DMS 273 (cell line): ENCODE data around the gene TRPM3.

Experiments used
- DNase-seq: peaks from one replicate; lab custom pipeline; 2025; ENCODE audit not compliant: unreplicated experiment; lab: John Stamatoyannopoulos, UW

Gene TRPM3

GRCh38 chr9:70535546-70536323 lies 585.7 kb downstream of the TRPM3 start:
- DNase-seq = peak; percentile 7

DNA sequence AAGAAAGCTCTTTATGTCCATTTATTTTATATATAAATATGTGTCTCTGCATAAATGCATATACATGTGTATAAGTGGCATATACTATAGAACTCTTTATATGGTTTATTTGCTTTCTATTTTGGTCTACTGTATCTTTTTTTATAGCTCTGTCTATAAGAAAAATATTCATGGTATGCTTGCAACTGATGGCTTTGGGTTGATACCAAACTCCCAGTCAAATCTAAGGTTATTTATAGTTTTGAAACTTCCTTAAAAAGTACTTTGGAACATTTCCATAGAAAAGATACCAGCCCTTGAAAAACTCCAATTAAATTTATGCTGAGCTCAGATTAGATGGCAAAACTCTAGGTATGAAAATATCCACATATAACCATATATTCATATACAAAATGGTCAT lies 587.0 kb downstream of the TRPM3 start:
- DNase-seq = no peak

GRCh38 chr9:70534061-70534460 lies 587.4 kb downstream of the TRPM3 start:
- no peak for DNase-seq

DNA sequence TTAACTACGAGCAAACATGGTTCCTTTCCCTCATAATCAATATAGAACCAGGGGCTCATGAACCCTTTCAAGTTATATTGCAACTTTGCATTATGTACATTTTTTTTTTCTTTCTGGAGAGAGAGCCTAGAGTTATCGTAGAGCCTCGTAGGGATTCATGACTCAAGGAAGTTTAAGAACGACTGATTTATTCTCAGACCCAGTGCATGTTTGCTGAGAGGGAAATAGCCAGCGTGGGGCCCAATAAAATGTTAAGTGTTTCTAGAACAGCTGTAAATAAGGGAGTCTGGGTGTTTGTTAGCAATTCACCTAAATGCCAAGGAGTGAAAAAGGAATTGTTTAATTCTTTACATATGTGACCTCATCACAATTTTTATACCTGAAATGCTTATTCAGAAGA lies 587.9 kb downstream of the TRPM3 start:
- no peak for DNase-seq

DNA sequence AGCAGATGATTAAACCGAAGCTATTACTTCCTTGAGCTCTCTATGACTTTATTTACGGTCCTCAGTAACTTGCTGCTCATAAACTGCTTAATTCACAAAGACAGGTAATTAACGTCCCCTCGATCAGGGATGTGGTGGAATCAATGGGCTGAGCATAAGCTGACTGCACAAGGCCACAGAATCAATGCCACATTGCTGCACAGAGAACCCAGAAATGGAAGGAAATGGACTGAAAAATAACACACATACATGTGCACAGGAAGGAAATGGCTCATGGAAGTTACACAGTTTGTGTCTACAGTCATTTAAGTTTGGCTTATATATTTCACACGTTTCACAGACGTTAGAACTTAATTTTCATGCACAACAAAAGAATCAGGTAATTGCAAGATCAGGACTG lies 588.7 kb downstream of the TRPM3 start:
- DNase-seq = no peak

- DNase-seq = no peak
These were observed 590.1 kb downstream of the TRPM3 start for GRCh38 chr9:70531311-70531710.

DNA sequence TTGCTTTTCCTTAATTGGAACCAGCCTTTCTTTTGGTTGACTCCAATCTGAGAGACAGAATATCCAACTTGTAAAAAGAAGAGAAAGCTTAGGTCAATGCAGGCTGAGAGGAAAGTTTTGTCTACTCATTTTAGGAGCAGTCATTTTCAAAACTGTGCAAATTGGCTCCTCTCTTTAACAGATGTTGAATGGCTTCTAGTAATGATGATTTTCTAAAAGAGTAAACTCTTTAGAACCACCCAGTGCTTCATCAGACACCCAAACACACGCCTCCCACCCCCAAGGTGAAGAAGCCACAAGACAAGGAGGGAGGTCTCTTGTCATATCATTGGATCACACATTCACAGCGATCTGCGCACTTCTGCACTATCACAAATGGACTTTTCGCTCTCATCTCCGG lies 590.7 kb downstream of the TRPM3 start:
- no peak for DNase-seq

DNA sequence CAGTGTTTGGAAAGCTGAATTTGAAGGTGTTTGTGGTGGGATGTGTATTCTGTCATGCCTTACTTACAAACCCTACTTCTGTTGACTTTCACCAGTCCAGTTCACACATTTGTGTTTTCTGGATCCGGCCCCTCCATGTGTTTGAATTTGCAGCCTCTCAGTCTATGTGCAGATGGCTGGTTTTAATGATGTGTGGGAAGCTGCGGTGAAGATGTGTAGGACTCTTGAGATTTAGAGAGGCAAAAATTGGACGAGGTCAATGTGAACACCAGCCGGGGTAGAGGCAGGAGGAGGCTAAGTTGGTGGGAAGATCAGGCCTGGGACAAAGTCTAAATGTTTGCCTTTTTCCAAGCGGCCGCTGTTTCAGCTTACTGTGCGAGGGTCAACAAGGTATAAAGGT lies 591.6 kb downstream of the TRPM3 start:
- no peak for DNase-seq

DNA sequence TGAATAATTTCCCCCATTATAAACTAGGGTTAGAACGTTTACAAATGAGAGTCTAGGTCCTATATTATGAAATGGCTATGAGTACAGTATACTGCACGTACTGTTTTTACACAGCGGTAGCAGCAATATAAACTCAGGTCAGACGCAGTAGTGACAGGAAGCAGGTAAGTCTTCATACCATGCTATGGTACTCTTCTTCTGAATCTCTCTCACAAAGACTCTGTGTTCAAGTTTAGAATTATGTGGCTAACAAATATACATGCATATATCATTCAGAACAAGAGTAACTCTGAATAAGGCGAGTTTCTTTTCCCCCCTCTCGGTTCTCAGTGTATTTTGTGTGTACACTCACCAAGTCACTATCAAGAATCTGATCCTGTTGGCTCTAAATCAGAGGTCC lies 592.0 kb downstream of the TRPM3 start:
- no peak for DNase-seq

GRCh38 chr9:70526902-70527301 lies 594.5 kb downstream of the TRPM3 start:
- no peak for DNase-seq

DNA sequence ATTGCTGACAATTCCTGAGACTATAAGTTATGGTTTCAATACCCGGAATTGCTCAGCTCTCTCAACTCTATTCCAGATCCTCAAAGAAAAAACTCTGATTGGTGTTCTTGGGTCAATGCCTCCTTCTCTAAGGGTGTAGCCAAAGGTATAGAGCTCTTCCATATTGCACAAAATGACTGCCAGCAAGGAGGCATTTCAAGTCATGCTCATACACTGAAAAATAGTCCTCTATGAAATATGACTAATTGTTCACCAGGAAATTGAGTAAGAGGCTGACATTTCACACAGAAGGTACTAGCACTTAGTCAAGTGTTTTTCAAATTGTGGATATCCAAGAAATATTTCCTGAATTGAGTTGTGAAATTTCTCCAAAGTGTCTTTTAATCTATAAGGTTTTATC lies 595.9 kb downstream of the TRPM3 start:
- no peak for DNase-seq

GRCh38 chr9:70519912-70520724 lies 601.3 kb downstream of the TRPM3 start:
- peak; percentile 76 for DNase-seq

GRCh38 chr9:70517926-70518610 lies 603.4 kb downstream of the TRPM3 start:
- DNase-seq = no peak

DNA sequence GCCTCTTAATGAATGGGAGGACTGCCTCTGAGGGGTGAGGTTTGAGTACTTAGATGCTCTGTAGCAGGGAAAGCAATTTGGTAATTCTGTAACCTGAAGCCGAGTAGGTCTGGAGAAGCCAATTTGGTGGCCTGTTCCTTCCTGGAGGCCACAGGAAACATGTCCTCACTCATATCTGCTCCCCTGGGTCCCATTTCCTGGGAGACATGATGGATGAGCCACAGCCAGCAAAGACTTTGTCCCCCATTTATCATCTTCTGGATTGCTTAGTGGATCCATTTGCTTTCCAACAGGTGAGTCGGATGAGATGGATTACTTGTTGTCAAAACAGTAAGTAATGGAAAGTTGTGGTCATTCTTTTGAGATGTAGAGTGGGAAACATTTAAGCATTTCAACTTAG lies 607.1 kb downstream of the TRPM3 start:
- DNase-seq = no peak

GRCh38 chr9:70511858-70512257 lies 609.6 kb downstream of the TRPM3 start:
- DNase-seq = no peak

DNA sequence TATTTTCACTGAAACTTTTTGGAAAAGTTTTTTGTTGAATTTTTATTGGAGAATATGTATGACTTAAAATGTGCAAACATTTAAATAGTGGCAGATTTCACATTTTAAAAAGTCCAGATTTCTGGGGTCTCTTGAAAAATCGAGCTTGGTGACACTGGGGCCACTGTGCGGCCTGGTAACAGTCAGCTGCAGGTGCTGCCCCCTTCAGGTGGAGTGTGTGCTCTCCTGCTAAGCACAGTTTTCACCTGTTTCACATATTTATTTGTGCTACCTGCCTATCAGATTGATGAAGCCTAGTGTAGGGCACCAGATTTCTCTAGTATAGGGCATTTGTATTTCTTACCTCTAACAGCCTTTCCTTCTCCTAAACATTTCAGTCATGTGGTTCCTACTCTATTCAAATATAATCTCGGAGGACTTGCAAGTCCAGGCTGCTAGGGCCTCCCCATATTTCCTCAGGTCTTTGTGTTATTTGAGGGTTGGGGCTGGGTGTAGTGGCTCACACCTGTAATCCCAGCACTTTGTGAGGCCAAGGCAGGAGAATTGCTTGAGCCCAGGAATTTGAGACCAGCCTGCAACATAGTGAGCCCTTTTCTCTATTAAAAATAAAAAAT lies 611.2 kb downstream of the TRPM3 start:
- DNase-seq = peak; percentile 57

GRCh38 chr9:70506159-70506558 lies 615.3 kb downstream of the TRPM3 start:
- DNase-seq = no peak

GRCh38 chr9:70504834-70505233 lies 616.6 kb downstream of the TRPM3 start:
- DNase-seq = no peak

GRCh38 chr9:70502690-70503089 lies 618.7 kb downstream of the TRPM3 start:
- DNase-seq = no peak

GRCh38 chr9:70500793-70501192 lies 620.6 kb downstream of the TRPM3 start:
- no peak for DNase-seq

DNA sequence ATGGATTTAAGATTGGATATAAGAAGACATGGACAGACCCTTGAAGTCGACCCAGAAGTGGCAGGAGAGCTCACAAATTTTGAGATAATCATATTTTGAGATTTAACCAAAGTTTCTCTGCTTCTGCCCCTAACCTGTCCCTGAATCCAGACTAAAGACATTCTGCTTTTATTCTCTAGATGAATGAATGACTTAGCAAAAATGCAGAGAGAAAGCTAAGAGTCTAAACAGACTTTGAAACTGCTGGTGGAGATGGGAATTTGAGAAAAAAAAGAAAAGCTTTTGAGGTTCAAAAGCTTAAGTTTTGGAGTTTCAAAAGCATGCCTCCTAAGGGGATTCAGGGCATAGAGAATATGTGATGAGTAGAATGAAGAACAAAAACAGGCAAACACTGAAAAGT lies 621.8 kb downstream of the TRPM3 start:
- DNase-seq = no peak
